OCI-LY7 (cell line): Measurements from ENCODE around the gene AFTPH. TPM values are rescaled to one million over a fixed set of nuclear protein-coding genes. Genes with fewer than 3 reads are reported as not detected.

ENCODE experiments used
- BruUV-seq: library from RNA; stranded (reverse); fragments of 400-500 nt; replicated peaks from 2 replicates; lab custom pipeline; 2021; lab: Mats Ljungman, UMichigan
- CTCF ChIA-PET: fragments of 300-600 bp; sonication (Branson Sonifier 250); formaldehyde crosslinking; loops from one replicate; lab custom pipeline; 2022; ENCODE audit warnings: antibody characterized with exemption; ENCODE audit not compliant: unreplicated experiment; lab: Charles Lee
- POLR2A ChIA-PET: fragments of 300-600 bp; sonication (Branson Sonifier 250); formaldehyde crosslinking; loops from one replicate; lab custom pipeline; 2022; ENCODE audit warnings: antibody characterized with exemption; lab: Charles Lee
- DNase-seq: peaks from one replicate; pipeline ENCODE4 v3.0.0-alpha.2; 2015; ENCODE audit warnings: low spot score
- H2AFZ ChIP-seq: fragments of 200-600 bp; sonication (generic), shearing (Covaris generic); 2 replicates; pipeline ENCODE4 v1.6.1; 2014; ENCODE audit warnings: mild to moderate bottlenecking, antibody characterized with exemption, low read length, moderate library complexity
- H3K27ac ChIP-seq: fragments of 200-600 bp; sonication (generic); 2 replicates; pipeline ENCODE4 v1.5.1; 2014; ENCODE audit warnings: mixed run types, low read depth, mild to moderate bottlenecking, moderate library complexity, low read length, inconsistent platforms; ENCODE audit not compliant: poor library complexity, severe bottlenecking
- H3K36me3 ChIP-seq: fragments of 200-600 bp; sonication (generic); 2 replicates; pipeline ENCODE4 v1.6.1; 2014; ENCODE audit warnings: mild to moderate bottlenecking, antibody characterized with exemption, low read length, moderate library complexity, mixed read lengths; ENCODE audit not compliant: insufficient read depth
- H3K4me1 ChIP-seq: fragments of 200-600 bp; sonication (generic); 2 replicates; pipeline ENCODE4 v1.5.1; 2014; ENCODE audit warnings: mild to moderate bottlenecking, low read length; ENCODE audit not compliant: insufficient read depth, poor library complexity, severe bottlenecking
- H3K4me2 ChIP-seq: fragments of 200-600 bp; sonication (generic); 2 replicates; pipeline ENCODE4 v1.6.1; 2014; ENCODE audit warnings: mild to moderate bottlenecking, low read length
- H3K4me3 ChIP-seq: fragments of 200-600 bp; sonication (generic); 2 replicates; pipeline ENCODE4 v1.5.1; 2014; ENCODE audit warnings: mild to moderate bottlenecking, low read depth, low read length; ENCODE audit not compliant: poor library complexity, severe bottlenecking
- H3K79me2 ChIP-seq: fragments of 200-600 bp; sonication (generic); 2 replicates; pipeline ENCODE4 v1.6.1; 2016; ENCODE audit warnings: low read depth, mild to moderate bottlenecking, low read length, moderate library complexity, mixed read lengths; ENCODE audit not compliant: insufficient read depth
- H3K9me2 ChIP-seq: fragments of 200-600 bp; sonication (generic); 2 replicates; pipeline ENCODE4 v1.6.1; 2016; ENCODE audit warnings: mild to moderate bottlenecking, low read length, mixed read lengths; ENCODE audit not compliant: insufficient read depth
- H3K9me3 ChIP-seq: fragments of 200-600 bp; sonication (generic); 2 replicates; pipeline ENCODE4 v1.6.1; 2014; ENCODE audit warnings: mild to moderate bottlenecking, mixed run types, low read length, mixed read lengths
- H4K20me1 ChIP-seq: fragments of 200-600 bp; sonication (generic); 2 replicates; pipeline ENCODE4 v1.6.1; 2014; ENCODE audit warnings: mild to moderate bottlenecking, antibody characterized with exemption, low read length, moderate library complexity, mixed read lengths; ENCODE audit not compliant: insufficient read depth
- CTCF ChIP-seq: fragments of 200-600 bp; sonication (generic); conservative IDR thresholded peaks from 2 replicates; pipeline ENCODE4 v1.5.1; 2014; ENCODE audit warnings: mild to moderate bottlenecking, antibody characterized with exemption, low read length, moderate library complexity, mixed read lengths
- EZH2phosphoT487 ChIP-seq: fragments of 200-600 bp; sonication (generic); IDR thresholded peaks from 2 replicates; pipeline ENCODE4 v1.6.1; 2018; ENCODE audit warnings: low read depth, borderline replicate concordance, mild to moderate bottlenecking, mixed run types, antibody characterized with exemption, low read length, moderate library complexity, mixed read lengths
- intact Hi-C: fragments of 100-400 bp; cut with micrococcal nuclease; formaldehyde crosslinking; loops from one replicate; pipeline ENCODE4 v1.10.0; 2022; ENCODE audit not compliant: unreplicated experiment
- total RNA-seq, 2 experiments: library from RNA; depleted of rRNA in 1 of 2; stranded (reverse); fragments of >200 nt in 1 of 2; shearing (Covaris generic) in 1 of 2; gene quantifications; 2 replicates each; pipeline ENCODE4 v1.2.3, GENCODE V29; 2014 to 2022

AFTPH gene
- total RNA-seq, 2 experiments from 2014 or later = 30.0 to 40.6 TPM

- Histone ChIP-seq H3K27ac (no peak overlapping the region), H3K4me2 (no peak overlapping the region), H3K4me1 (peaks cover 16% of the 10 kb centered on the region), H2AFZ (no peak overlapping the region), H3K36me3 (peaks cover 27% of the 10 kb centered on the region; the same call in 1 of the 2 replicates), H3K79me2 (peaks cover 44% of the 10 kb centered on the region; the same call in 1 of the 2 replicates), H3K9me3 (no peaks in the 10 kb centered on the region), H4K20me1 (peaks cover 11% of the 10 kb centered on the region; the same call in 1 of the 2 replicates), H3K4me3 (no peak overlapping the region), H3K9me2 (no peaks in the 10 kb centered on the region)
- BruUV-seq = no TSS peak
- ChIA-PET CTCF (no interaction called here), POLR2A (interaction anchor here (0.7 to 3.9 kb wide), 5 partner anchors 9 to 486 kb away, joined by 3 to 22 read pairs (median 4); no protein-coding TSS in a partner anchor)
- intact Hi-C loops = loop anchor here (10.0 kb wide), 1 partner anchor 521 kb away; no protein-coding TSS in a partner anchor
- DNase-seq = no peak
- TF ChIP-seq CTCF (no peak), EZH2phosphoT487 (no peak)
These were observed 42.0 kb downstream of the AFTPH start for GRCh38 chr2:64565949-64566710.

GRCh38 chr2:64567473-64567872 lies 43.3 kb downstream of the AFTPH start:
- Histone ChIP-seq H3K4me3 (no peak overlapping the region), H4K20me1 (peaks cover 5% of the 10 kb centered on the region; the same call in 1 of the 2 replicates), H3K9me3 (no peaks in the 10 kb centered on the region), H3K79me2 (peaks cover 42% of the 10 kb centered on the region; the same call in 1 of the 2 replicates), H3K36me3 (peaks cover 40% of the 10 kb centered on the region), H3K9me2 (no peaks in the 10 kb centered on the region), H3K4me2 (no peak overlapping the region), H3K27ac (no peak overlapping the region), H3K4me1 (peaks cover 6% of the 10 kb centered on the region), H2AFZ (no peak overlapping the region)
- BruUV-seq = no TSS peak
- POLR2A ChIA-PET = interaction anchor here (1.1 to 3.9 kb wide), 4 partner anchors 10 to 27 kb away, joined by 3 to 22 read pairs (median 6); no protein-coding TSS in a partner anchor
- CTCF ChIA-PET = no interaction called here
- DNase-seq = no peak
- intact Hi-C loops = loop anchor here (10.0 kb wide), 1 partner anchor 523 kb away; no protein-coding TSS in a partner anchor
- no peak for TF ChIP-seq EZH2phosphoT487
- TF ChIP-seq CTCF = no peak
